Activated CD4-positive, alpha-beta T cell treated with anti-CD3 and anti-CD28 coated beads, Interleukin-10, Interleukin-2, amounts not matched to agents 100 ng/mL and 50 ng/mL, durations not matched to agents 16 hours and 8 hours (primary cell): ENCODE data around the gene CCDC182.

Source experiments
- DNase-seq: peaks from one replicate; pipeline ENCODE4 v3.0.0-alpha.2; 2020

The CCDC182 gene

DNA sequence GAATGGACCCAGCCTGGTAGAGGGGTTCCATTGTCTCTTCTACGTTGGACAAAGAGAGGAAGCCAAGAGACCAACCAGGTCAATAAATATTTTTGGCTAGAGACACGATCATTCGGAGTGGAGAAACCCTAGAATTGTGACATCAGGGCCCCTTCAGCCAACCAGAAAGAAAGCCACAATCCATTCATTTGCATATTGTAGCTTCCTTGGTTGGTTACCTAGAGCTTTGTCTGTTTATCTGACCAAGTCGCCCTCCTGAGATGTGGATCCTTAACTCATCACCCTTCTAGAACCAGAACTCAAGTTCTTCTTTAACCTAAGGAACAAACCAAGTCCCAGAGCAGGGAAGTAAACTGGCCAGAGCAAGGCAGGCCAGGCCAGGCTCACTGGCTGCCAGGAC is at the start of gene CCDC182:
Gene CCDC182, minus strand, starts transcription at position 58 of the 400 bp plus-strand sequence. Its CDS starts 27 bp downstream, at position 31.
- DNase-seq = no peak

DNA sequence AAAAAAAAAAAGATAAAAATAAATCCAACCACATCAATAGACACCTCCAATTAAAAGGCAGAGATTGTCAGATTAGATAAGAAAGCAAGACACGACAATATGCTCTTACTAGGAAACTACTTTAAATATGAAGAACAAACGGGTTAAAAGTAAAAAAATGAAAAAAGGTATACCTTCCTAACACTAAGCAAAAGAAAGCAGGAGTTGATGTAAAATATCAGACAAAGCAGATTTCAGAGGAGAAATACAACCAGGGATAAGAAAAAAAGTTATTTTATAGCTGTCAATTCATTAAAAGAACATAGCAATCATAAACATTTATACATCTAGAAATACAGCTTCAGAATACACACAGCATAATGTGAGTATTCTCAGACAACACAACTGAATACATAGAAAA is 49.7 kb upstream of the CCDC182 start:
- DNase-seq = no peak

DNA sequence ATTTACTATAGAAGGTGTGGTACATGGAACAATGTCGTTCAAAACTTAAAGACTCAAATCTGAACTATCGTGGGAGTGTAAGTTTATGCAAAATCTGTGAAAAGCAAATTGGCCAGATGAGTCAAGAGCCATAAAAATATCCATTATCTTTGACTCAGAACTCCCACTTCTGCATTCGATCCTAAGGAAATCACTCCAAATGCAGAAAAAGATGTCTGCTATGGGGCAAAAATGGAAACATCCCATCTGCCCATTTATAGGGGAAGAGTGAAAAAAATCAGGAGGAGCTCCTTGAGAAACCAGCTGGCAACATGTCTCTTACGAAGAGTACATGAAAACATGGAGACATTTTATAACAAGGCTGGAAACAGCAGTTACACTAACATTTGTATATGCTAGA is 43.6 kb upstream of the CCDC182 start:
- no peak for DNase-seq

DNA sequence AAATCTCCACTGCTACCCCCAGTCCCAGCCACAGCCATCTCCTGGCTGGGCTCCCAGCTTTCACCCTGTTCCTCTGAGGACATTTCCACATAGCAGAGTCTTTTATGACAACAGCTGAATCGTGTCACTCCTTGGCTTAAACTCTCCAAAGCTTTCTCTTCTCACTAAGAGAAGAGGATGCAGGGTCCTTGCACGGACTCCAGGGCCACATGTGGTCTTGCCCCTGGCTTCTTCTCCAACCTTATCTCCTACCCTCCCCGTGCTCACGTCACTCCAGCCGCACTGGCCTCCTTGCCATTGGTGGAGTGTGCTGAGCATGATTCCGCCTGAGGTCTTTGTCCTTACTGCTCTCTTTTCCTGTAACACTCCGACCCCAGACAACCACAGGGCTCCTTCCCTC is 39.9 kb upstream of the CCDC182 start:
- no peak for DNase-seq

DNA sequence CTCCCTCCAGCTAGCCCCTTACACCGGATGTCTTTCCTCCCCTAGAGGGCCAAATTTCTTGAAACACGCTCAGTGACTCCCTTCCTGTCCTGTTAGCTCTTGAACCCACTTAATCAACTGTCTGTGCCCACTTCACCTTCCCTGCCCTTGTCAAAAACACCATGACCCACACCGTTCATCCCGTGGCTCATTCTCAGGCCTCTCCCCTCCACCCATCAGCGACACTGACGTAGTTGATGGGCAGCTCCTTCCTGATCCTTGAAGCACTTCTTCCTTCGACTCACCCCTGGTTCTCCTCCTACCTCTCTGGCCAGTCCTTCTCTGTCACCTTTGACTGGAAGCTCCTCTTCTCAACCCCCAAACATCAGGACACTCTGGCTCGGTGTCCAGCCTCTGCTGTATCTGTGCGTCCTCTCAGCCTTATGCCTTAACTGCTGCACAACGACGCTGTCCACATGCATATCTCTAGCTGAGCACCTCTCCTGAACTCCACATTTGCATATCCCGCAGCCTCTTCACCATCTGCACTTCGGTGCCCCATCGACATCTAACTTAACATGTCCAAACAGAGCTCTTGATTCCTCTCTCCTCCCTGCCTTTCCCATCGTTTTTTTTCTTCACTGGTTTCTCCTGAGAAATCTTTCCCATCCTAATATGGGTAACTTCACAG is 39.3 kb upstream of the CCDC182 start:
- no peak for DNase-seq

DNA sequence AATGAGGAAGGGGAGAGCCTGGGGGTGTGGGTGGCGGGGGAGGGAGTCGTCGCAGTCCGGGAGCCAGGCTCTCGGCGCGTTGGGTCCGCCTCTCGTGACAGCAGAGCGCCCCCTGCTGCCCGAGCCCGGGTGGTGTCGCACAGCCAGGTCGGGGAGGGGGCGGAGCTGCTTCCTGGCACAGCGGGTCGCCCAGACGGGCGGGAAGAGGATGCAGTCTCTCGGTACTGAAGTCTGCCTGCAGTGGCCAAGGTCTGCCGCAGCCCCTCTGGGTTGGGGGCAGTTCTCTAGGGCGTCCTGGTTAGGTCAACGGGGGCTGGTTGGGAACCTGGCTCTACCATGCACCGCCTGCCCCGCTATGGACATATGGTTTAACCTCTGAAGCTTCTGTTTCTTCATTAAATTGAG is 38.2 kb upstream of the CCDC182 start:
- DNase-seq = peak; percentile 82

DNA sequence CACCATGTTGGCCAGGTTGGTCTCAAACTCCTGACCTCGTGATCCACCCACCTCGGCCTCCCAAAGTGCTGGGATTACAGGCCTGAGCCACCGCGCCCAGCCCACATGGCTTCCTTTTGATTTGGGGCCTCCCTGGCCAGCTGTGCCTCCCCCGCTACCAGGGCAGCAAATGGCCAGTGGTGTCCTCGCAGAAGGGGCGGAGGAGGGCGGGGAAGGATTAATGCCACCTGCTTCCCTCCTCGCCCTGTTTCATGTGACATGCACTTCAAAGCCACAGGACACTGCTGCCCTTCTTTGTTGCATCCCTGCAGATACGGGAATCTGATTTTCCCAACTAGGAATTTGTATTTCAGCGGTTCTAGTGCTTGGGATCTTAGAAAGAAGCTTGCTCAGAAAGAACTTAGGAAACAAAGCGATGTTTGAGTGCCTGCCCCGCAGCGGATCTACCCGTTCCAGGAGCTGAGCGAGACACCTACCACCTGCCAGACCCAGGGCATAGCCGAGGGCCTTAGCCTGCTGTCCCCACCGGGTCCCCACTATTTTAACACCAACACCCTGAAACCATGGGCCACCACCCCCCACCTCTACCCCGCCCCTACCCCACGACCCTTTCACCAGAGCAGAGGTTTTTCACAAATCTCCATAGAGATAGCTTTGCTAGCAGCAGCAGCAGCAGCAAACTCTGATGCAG is 37.7 kb upstream of the CCDC182 start:
- DNase-seq = no peak

DNA sequence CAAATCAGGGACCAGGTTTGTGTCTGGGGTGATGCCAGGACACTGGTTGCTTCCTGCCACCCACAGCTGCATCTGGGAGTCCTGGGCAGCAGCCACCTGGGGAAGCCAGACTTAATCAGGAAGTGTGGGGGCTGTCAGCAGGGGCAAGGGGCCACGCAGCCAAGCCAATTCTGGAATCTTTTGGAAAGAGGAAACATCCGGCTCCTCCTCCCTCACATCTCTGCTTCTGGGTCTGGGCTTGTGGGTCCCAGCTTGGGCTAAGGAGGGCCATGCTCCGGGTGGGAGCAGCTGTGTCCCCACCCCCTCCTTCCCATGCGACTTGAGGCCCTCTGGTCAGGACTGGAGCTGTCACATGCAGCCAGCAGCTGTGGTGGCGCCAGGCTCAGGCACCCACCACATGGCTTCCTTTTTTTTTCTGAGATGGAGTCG is 37.0 kb upstream of the CCDC182 start:
- no peak for DNase-seq

DNA sequence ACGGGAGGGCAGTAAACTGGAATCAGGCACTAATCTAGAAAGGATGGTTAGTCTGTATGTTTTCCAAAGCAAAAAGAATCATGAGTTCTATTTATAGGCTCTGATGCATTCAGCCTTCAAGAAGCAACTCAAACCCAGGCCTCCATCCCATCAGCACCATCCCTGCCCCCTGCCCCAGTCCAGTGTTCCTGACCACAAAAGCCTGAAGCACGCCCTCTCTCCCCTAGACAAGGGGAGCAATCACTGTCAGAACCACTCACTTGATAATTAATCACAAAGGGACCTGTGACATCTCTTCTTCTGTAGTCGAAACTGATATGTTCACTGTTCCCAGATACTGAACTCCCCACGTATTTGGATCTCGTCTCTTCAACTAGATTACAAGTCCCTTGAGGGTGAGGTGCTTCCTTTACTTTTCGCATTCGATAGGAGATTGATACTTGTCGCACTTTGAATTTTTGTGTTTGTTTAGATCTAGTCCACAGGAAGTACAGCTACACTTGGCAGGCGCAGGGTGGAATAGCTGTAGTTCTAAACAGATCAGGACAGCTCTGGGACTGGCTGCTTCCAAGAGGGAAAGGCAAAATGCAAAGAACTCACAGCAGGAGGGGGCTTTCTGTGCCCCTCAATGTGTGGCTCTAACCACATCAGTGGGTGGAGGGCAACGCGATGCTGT is 36.4 kb upstream of the CCDC182 start:
- DNase-seq = no peak

DNA sequence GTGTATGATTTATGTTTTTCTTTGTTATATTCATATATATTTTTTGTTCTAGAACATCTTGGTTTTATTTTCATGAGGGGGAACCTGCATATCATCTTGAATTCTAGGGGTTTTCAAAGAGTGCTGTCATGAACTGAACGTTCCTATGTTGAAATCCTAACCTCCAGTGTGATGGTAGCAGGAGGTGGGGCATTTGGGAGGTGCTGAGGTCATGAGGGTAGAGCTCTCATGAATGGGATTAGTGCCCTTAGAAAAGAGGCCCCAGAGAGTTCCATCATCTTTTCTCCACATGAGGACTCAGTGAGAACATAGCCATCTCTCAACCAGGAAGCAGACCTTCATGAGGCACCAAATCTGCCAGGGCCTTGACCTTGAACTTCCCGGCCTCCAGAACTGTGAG is 34.6 kb upstream of the CCDC182 start:
- DNase-seq = no peak

DNA sequence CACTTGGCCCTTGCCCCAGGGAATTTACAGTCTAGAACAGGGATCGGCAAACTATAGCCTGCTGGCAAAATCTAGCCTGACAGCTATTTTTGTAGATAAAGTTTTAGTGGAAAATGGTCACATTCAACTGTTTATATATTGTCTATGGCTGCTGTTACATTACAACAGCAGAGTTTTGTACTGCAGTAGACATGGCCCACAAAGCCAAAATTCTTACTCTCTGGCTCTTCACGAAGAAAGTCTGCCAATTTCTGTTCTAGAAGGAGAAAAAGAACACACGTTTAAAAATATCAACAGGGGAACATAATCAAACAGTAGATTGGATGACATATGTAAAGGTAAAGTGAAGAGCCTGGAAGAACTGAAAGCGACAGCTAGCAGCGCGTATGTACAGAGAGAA is 33.2 kb upstream of the CCDC182 start:
- no peak for DNase-seq

DNA sequence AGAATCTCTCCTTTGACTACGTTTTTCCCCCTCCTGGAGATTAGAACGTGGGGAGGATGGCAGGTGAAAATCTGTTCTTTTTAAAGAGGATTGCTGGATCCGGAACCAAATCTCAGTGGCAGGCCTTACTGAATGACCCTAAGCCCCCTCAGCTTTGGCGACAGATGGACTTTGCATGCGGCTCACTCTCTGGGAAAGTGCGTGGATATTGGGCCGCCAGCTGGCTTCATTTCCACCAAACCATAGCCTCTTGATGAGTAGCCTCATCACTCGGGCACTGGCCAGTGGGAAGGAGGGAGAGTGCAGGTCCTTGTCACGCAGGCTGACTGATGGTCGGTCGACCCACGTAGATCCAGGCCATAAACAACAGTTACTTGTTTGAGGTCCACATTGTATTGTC is 31.3 kb upstream of the CCDC182 start:
- no peak for DNase-seq

DNA sequence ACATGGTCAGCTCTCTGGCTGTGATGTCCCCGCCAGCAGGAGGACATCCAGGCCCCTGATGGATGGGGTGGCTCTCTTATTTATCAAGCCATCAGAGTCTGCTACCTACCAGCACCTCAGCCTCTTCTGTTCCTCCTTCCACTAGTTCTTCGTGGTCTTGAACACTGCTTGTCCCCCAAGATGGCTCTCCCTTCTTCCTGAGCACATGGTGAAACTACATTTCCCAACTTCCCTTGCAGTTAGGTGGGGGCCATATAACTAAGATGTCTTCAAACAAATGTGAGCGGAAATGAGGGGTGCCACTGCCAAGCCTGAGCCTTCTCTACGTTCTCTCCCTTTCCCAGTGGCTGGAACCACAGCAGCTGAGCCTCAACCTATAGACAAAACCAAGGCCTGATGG is 29.8 kb upstream of the CCDC182 start:
- DNase-seq = no peak

DNA sequence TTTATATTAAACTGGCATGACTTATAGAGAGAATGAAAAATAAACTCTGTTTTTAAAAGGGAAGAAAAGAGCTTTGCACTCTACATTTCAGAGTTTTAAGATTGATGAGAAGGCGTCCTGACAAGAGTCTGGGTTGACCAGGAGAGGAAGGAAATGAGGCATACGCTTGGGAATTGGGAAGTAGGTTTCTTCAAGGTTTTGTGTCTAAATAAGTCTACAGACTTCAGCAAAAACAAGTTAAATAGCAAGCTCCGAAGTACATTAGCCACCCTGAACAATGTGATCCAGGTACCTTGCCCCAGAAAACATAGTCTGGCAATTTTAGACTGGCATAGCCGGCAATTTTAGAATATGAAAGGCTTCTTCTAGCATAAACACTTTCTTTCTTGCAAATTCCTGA is 28.5 kb upstream of the CCDC182 start:
- DNase-seq = no peak

DNA sequence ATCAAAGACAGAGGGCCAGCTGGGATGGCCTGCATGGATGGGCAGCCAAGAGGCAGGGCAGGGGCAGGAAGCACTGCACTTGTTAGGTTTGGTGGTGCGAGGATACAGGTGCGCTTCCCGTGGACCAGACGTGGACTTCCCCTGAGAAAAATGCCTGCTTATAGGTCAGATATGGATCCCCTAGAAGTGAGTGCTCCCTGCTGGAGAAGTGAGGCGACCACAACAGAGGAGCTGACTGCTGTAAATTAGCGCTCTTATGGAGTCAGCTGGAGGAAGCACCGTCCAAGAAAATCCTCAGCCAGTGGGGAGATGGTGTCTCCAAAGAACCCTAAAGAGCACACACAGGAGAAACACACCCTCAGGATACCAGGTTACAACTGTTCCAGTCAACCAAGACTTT is 27.7 kb upstream of the CCDC182 start:
- no peak for DNase-seq

DNA sequence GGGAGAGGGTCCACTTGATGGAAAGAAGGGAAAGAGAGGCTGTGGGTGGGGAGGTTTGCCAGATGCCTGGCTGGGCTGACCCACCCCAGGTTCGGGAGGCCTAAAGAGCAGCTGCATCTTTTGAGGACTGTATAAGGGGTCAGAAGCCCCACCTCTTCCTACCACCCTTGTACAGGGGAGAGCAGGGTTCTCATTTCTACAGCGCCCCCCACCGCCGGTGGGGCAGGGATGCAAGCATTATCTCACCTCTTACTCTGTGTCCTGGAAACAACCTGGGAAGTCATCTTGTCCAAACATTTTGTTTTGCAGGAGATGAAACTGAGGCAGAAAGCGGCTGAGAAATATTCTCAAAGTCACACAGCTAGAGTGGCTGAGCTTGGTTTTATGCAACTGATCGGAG is 22.5 kb upstream of the CCDC182 start:
- no peak for DNase-seq

DNA sequence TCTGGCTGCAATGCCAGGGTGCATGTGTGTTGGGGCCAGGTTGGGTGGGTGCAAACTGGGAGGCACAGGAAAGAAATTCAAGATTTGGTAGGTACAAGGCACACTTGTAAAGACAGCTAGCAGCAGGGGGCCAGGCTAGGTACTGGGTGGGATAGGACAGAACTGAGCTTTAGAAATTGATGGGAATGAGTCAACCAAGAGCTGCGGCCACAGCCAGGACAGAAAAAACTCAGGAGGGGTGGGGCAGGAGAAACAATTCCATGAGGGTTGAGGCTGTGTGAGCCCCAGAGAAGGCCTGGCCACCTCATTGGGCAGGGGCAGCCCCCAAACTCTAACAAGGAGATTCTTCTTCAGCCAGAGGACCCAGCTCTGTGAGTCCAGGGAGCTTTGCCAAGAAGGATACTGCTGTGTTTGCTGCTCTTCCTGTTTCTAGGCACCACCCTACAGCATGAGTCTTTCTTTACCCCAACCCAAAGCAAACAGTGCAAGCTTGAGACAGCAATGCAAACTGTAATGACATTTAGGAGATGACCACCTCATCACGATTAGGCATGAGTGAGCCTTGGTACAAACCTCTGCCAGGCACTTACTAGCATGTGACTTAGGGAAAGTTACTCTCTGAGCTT is 21.3 kb upstream of the CCDC182 start:
- no peak for DNase-seq

DNA sequence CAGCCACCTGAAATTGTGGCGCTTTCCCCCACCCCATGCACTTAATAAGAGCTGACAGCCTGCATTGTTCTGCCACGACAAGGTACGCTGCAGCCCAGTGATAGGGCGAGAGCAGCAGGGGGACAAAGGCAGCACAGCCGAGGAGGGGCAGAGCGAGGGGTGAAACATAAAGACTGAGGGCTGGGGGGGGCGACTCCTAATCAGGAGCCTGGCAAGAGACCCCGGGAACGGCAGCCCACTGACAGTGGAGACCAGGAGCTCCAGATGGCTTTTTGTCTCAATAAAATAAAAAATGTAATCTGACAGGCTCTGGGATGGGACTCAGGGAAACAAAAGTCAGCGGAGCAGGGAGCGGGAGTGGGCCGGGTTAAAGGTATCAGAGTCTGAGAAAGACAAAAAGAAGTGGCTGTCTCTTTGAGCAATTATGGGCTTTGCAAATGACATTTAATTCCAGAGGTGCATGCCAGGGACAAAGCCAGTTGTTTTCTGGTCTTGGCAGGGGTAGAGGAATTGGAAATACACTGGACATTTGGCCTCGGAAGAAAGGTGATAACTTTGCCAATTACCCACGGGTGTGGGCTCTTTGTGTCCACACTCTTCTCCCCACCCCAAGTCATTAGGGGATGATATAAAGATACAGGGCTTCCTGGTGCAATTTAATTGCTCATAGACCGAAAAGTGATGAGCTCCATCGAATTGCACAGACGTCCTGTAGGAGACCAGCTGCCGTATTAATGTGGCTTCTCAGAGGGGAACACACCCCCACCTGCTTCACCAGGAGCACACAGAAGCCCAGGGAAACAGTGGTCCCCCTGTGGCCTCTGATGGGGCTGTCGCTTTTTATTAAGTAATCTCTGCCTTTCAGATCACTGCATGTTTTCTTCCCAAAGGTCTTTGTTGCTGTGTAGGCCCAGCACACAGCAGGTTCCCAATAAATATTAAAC is 17.6 kb upstream of the CCDC182 start:
- DNase-seq = no peak

DNA sequence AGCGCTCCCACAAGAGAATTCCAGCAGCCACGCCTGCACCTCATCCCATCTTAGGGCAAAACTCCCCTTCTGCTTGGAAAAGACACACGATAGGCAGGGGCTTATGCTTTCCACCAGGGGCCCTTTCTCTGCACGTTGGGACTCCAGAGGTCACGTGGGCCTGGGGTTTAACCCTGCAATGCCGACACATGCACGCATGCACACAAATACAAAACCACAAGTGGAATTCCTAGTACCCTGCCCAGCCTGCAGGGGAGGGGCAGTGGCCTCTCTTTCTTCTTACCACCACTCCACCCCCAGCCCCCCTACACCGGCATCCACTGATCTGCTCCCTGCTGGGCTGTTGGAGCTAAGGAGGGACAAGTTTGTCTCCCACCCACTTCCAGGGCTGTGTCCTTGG is 16.8 kb upstream of the CCDC182 start:
- DNase-seq = no peak

DNA sequence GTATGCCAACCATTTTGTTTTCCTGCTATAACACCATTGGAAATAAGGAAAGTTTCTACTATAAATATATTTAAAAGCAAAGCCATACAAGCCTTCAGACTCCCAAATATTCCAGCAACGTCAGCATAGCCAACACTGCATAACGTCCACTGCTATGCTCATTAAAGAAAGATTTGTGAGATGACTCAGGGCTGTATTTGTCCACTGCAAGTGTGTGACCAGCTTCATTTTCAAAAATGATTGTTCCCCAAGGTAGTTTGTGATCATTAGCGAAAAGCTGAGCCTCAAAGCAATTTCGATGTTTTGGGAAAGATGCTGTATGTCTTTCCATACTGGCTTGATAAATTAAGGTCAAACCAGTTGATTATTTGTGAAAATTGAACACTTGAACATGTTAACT is 14.9 kb upstream of the CCDC182 start:
- DNase-seq = no peak

DNA sequence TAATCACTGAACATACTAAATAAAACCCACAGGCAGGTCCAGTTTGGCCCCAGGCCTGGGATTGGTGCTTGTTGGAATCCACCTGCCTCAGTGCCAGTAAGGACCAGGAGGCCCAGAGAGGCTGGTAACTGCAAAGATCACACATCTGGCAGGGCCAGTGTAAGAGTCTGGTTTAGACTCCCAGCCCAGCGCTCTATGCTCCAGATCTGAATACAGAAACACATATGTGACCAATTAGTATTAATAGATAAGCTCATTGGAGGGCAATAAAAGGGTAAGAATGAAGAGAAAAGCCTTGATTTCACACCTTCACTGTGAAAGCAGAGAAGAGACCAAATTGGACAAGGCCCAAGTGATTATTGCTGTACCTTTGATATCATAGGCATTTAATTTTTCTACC is 13.6 kb upstream of the CCDC182 start:
- DNase-seq = no peak

DNA sequence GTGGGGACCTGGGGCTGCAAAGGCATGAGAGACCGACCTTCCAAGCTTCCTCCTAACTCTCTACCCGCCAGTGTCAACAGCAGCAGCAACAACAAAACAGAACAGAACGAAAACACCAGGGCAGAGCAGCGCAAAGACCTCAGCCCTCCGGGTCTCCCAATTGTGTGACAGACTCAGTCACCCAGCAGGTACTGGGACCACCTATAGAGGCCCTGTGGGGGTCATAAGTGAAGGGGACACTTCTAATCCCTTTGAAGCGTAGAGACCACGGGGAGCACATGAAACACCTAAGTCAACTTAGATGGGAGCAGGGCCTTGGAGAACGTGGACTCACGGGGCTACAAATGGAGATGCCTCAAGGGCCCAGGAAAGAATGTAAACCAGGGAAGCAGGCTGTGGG is 12.6 kb upstream of the CCDC182 start:
- no peak for DNase-seq

DNA sequence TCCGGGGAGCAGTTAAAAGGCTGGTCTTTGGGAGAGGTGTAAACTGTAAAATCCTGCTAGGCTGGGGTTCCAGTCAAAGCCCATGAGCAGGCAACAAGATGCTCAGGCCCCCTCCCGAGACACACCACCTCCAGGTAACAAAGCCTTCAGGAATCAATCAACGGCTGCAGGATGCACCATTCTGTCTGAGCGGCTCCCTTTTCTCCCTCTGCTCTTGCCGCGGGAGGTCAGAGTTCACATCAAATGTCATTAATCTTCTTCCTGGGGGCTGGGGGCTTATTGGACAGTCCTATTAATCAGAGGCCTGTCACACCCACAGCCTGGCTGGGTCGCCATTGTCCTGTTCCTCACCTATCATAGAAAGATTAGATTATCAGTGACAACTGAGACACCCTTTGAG is 11.9 kb upstream of the CCDC182 start:
- DNase-seq = no peak
